Anterior cingulate cortex (tissue), 58 donors: ENCODE results near the gene OR4C16.

ENCODE experiments used
- DNase-seq, 58 donors: peaks; one replicate each; lab custom pipeline; 2025; lab: John Stamatoyannopoulos, UW

Gene OR4C16, protein sequence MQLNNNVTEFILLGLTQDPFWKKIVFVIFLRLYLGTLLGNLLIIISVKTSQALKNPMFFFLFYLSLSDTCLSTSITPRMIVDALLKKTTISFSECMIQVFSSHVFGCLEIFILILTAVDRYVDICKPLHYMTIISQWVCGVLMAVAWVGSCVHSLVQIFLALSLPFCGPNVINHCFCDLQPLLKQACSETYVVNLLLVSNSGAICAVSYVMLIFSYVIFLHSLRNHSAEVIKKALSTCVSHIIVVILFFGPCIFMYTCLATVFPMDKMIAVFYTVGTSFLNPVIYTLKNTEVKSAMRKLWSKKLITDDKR

DNA sequence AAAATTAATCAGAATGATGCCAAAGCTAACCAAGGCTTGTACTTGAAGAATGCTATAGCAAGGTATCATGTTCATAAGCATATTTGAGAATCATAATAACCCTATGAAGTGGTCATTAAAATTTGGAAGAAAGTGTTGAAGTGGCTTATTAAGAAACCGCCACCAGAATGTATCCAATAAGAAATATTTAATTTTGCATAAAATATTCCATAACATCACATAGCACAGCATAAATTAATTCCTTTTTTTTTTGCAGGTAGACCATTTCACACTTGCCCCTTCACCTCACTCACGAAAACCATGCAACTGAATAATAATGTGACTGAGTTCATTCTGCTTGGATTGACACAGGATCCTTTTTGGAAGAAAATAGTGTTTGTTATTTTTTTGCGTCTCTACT, at the start of gene OR4C16:
OR4C16 (plus strand) TSS at position 301 of the 400 bp plus-strand sequence; CDS start at position 301, 0 bp downstream.
- no peak for DNase-seq

DNA sequence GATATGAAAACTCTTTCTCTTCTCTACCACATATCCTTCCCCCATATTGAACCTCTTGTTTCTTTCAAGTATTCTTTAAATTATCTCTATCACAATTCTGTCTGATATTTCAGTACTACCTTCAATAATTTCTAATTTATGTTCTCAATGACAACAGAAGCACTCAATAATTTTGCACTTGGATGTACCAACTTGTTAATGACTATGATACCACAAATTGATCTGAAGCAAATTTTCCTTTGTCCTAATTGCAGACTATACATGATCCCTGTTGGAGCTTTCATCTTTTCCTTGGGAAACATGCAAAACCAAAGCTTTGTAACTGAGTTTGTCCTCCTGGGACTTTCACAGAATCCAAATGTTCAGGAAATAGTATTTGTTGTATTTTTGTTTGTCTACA, 17.8 kb upstream of the OR4C16 start, which contains the start of gene OR4C15:
OR4C15 (plus strand) TSS at position 301 of the 400 bp plus-strand sequence; CDS start at position 301, 0 bp downstream.
- no peak for DNase-seq

DNA sequence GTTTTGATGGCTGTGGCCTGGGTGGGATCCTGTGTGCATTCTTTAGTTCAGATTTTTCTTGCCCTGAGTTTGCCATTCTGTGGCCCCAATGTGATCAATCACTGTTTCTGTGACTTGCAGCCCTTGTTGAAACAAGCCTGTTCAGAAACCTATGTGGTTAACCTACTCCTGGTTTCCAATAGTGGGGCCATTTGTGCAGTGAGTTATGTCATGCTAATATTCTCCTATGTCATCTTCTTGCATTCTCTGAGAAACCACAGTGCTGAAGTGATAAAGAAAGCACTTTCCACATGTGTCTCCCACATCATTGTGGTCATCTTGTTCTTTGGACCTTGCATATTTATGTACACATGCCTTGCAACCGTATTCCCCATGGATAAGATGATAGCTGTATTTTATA, 620 bp downstream of the OR4C16 start:
- no peak for DNase-seq

DNA sequence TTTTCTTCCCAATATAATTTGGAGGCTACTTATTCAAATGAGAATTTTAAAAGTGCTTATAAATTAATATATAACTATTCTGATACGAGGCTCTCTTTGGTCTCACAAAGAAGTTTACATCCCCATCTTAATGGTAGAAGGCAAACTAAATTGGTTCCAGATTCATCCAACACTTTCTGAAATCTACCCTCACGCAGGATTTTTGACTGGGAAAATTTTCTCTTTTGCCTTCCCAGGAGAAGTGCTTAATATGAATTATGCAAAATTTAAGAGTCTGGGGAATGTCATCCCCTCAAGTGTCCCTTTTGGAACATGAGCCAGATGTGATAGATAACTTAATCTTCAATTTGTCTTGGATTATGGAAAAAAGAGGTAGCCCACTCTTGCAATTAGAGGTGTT, 35.6 kb downstream of the OR4C16 start, which contains the start of gene OR4C11:
OR4C11 (minus strand) TSS at position 101 of the 400 bp plus-strand sequence. CDS start 3,272 bp downstream, outside the sequence.
- no peak for DNase-seq
